GM23338 (cell line): ENCODE data around the gene EMC10. TPM values are rescaled to one million over a fixed set of nuclear protein-coding genes. Genes with fewer than 3 reads are reported as not detected.

Experiments
- ATAC-seq: fragments of 200-7000 bp; cut with Tn5 transposase; 3 replicates; pipeline ENCODE4 v1.9.1; 2020
- DNase-seq: peaks from one replicate; pipeline ENCODE4 v3.0.0-alpha.2; 2015; ENCODE audit warnings: low spot score
- H2AFZ ChIP-seq: fragments of 200-600 bp; sonication (generic); 2 replicates; pipeline ENCODE4 v1.8.0; 2016; ENCODE audit warnings: antibody characterized with exemption, mild to moderate bottlenecking, moderate library complexity
- H3F3A ChIP-seq: fragments of 200-600 bp; sonication (generic); replicated peaks from 2 replicates; pipeline ENCODE4 v1.8.0; 2017; ENCODE audit warnings: antibody characterized with exemption, mixed run types, low read depth
- H3K27ac ChIP-seq: fragments of 200-600 bp; sonication (generic); 2 replicates; pipeline ENCODE4 v1.6.1; 2016; ENCODE audit warnings: low read depth
- H3K27me3 ChIP-seq: fragments of 200-600 bp; sonication (generic); 2 replicates; pipeline ENCODE4 v1.8.0; 2016; ENCODE audit warnings: mild to moderate bottlenecking, mixed run types, moderate library complexity; ENCODE audit not compliant: insufficient read depth
- H3K36me3 ChIP-seq: fragments of 200-600 bp; sonication (generic); 2 replicates; pipeline ENCODE4 v1.8.0; 2016; ENCODE audit warnings: mild to moderate bottlenecking; ENCODE audit not compliant: insufficient read depth
- H3K4me1 ChIP-seq: fragments of 200-600 bp; sonication (generic); 2 replicates; pipeline ENCODE4 v1.8.0; 2016; ENCODE audit warnings: mild to moderate bottlenecking, moderate library complexity; ENCODE audit not compliant: insufficient read depth
- H3K4me2 ChIP-seq: fragments of 200-600 bp; sonication (generic); 2 replicates; pipeline ENCODE4 v1.7.1; 2017; ENCODE audit warnings: mixed run types
- H3K4me3 ChIP-seq: fragments of 200-600 bp; sonication (generic); 2 replicates; pipeline ENCODE4 v1.6.1; 2016; ENCODE audit warnings: mixed run types
- H3K79me2 ChIP-seq: fragments of 200-600 bp; sonication (generic); replicated peaks from 2 replicates; pipeline ENCODE4 v1.8.0; 2017; ENCODE audit warnings: mild to moderate bottlenecking; ENCODE audit not compliant: insufficient read depth
- H3K9me2 ChIP-seq: fragments of 200-600 bp; sonication (generic); 2 replicates; pipeline ENCODE4 v1.8.0; 2017; ENCODE audit not compliant: insufficient read depth
- H4K20me1 ChIP-seq: fragments of 200-600 bp; sonication (generic); replicated peaks from 2 replicates; pipeline ENCODE4 v1.8.0; 2017; ENCODE audit warnings: mild to moderate bottlenecking; ENCODE audit not compliant: insufficient read depth
- H3K27ac Mint-ChIP-seq: 2 replicates; pipeline ENCODE4 v1.8.0; 2020; ENCODE audit warnings: inconsistent platforms, mild to moderate bottlenecking, moderate library complexity, mixed read lengths
- H3K27me3 Mint-ChIP-seq: 3 replicates; pipeline ENCODE4 v1.8.0; 2022; ENCODE audit warnings: low read depth, mild to moderate bottlenecking, moderate library complexity, mixed read lengths, inconsistent platforms; ENCODE audit not compliant: insufficient read depth, poor library complexity
- H3K36me3 Mint-ChIP-seq: 3 replicates; pipeline ENCODE4 v1.8.0; 2021; ENCODE audit warnings: low read depth, mild to moderate bottlenecking, inconsistent platforms, moderate library complexity, mixed read lengths
- H3K4me1 Mint-ChIP-seq: 3 replicates; pipeline ENCODE4 v1.8.0; 2020; ENCODE audit warnings: mild to moderate bottlenecking, inconsistent platforms, mixed read lengths
- H3K4me3 Mint-ChIP-seq: 3 replicates; pipeline ENCODE4 v1.8.0; 2021; ENCODE audit warnings: moderate library complexity, mild to moderate bottlenecking, inconsistent platforms, mixed read lengths
- H3K9me3 Mint-ChIP-seq: 3 replicates; pipeline ENCODE4 v1.8.0; 2020; ENCODE audit warnings: moderate library complexity, mild to moderate bottlenecking, inconsistent platforms, mixed read lengths
- CREB1 ChIP-seq: fragments of 250-450 bp; sonication (Bioruptor Pico); IDR thresholded peaks from 2 replicates; pipeline ENCODE4 v1.5.0; 2020; ENCODE audit warnings: low read depth, mild to moderate bottlenecking, moderate library complexity
- CTCF ChIP-seq, 2 experiments: fragments of 200-600 bp in 1 of 2; sonication (generic) in 1 of 2; conservative IDR thresholded peaks; 2 replicates each; pipeline versions ENCODE4 v1.5.1 to v1.6.1; 2016 to 2017; ENCODE audit warnings: antibody characterized with exemption in 2 of 2, low read depth in 2 of 2, mild to moderate bottlenecking in 2 of 2, moderate library complexity in 1 of 2
- ETS1 ChIP-seq: IDR thresholded peaks from 2 replicates; pipeline ENCODE4 v1.6.1; 2016; ENCODE audit warnings: antibody characterized with exemption
- EZH2 ChIP-seq: fragments of 200-600 bp; sonication (generic); IDR thresholded peaks from one replicate; pipeline ENCODE4 v1.8.0; 2017; ENCODE audit warnings: antibody characterized with exemption, mild to moderate bottlenecking, low read depth; ENCODE audit not compliant: unreplicated experiment
- EZH2phosphoT487 ChIP-seq: fragments of 200-600 bp; sonication (generic); IDR thresholded peaks from one replicate; pipeline ENCODE4 v1.8.1; 2018; ENCODE audit warnings: antibody characterized with exemption; ENCODE audit not compliant: unreplicated experiment
- JUNB ChIP-seq: IDR thresholded peaks from one replicate; pipeline ENCODE4 v1.6.1; 2016; ENCODE audit warnings: antibody characterized with exemption; ENCODE audit not compliant: unreplicated experiment
- NANOG ChIP-seq: IDR thresholded peaks from 2 replicates; pipeline ENCODE4 v1.6.1; 2016; ENCODE audit warnings: antibody characterized with exemption, borderline replicate concordance
- POLR2AphosphoS5 ChIP-seq: IDR thresholded peaks from 2 replicates; pipeline ENCODE4 v1.6.1; 2016; ENCODE audit warnings: antibody characterized with exemption, low read depth
- REST ChIP-seq: IDR thresholded peaks from one replicate; pipeline ENCODE4 v1.6.1; 2018; ENCODE audit warnings: antibody characterized with exemption; ENCODE audit not compliant: unreplicated experiment
- STAT1 ChIP-seq: IDR thresholded peaks from one replicate; pipeline ENCODE4 v1.6.1; 2016; ENCODE audit warnings: antibody characterized with exemption; ENCODE audit not compliant: unreplicated experiment
- ZNF114 ChIP-seq: fragments of 250-450 bp; sonication (Bioruptor Pico); IDR thresholded peaks from 2 replicates; pipeline ENCODE4 v1.5.0; 2020; ENCODE audit warnings: mild to moderate bottlenecking, moderate library complexity
- ZNF331 ChIP-seq: fragments of 250-450 bp; sonication (Bioruptor Pico); IDR thresholded peaks from 2 replicates; pipeline ENCODE4 v1.5.0; 2020; ENCODE audit warnings: low read depth, mild to moderate bottlenecking, moderate library complexity
- ZNF462 ChIP-seq: fragments of 250-450 bp; sonication (Bioruptor Pico); IDR thresholded peaks from 2 replicates; pipeline ENCODE4 v1.5.0; 2020; ENCODE audit warnings: mild to moderate bottlenecking, moderate library complexity
- polyA plus RNA-seq: library from polyadenylated mRNA; unstranded; fragments of >200 nt; fragmentation: Nextera tagmentation; extraction: Ambion mirVana; gene quantifications from 2 replicates; pipeline ENCODE4 v1.2.1, GENCODE V29; 2016
- total RNA-seq: library from RNA; depleted of rRNA; stranded (reverse); fragments of >200 nt; shearing (Covaris generic); gene quantifications from 2 replicates; pipeline ENCODE4 v1.2.3, GENCODE V29; 2014

Gene EMC10
- total and polyA plus RNA-seq, 2 experiments from 2014 or later = 24.8 to 113 TPM

GRCh38 chr19:50481351-50482149 lies 5.2 kb downstream of the EMC10 start:
- TF ChIP-seq STAT1 (no peak), CREB1 (CRISPR knock-in tag) (no peak), EZH2phosphoT487 (no peak), JUNB (no peak), NANOG (no peak), CTCF (conservative IDR thresholded peaks at IDR 0.05; ENCODE audit: low read depth in 2 of 2) (no peak), POLR2AphosphoS5 (no peak), ZNF114 (CRISPR knock-in tag) (no peak), ETS1 (no peak), EZH2 (no peak), REST (no peak), ZNF331 (no peak), ZNF462 (CRISPR knock-in tag) (no peak)
- peaks cover 48% of the 10 kb centered on the region for H3K36me3 Mint-ChIP-seq
- ATAC-seq = no peak

More at GRCh38 chr19:50481351-50482149, 5.2 kb downstream of the EMC10 start:
- Mint-ChIP-seq H3K4me3 (no peak overlapping the region), H3K27ac (no peak overlapping the region), H3K4me1 (no peaks in the 10 kb centered on the region), H3K27me3 (peaks cover under 1% of the 10 kb centered on the region), H3K9me3 (peaks cover 93% of the 10 kb centered on the region)
- no peak overlapping the region for H3K27ac ChIP-seq
- H3K4me3 ChIP-seq = no peak overlapping the region
- peaks cover 25% of the 10 kb centered on the region for H3K79me2 ChIP-seq
- H3K4me2 ChIP-seq = no peak overlapping the region
- H3K36me3 ChIP-seq = peaks cover 12% of the 10 kb centered on the region
- DNase-seq = no peak
- no peaks in the 10 kb centered on the region for H3F3A ChIP-seq
- peaks cover 5% of the 10 kb centered on the region; the same call in 1 of the 2 replicates for H3K27me3 ChIP-seq
- no peaks in the 10 kb centered on the region; the same call in 1 of the 2 replicates for H4K20me1 ChIP-seq
- H2AFZ ChIP-seq = no peak overlapping the region
- no peaks in the 10 kb centered on the region for H3K9me2 ChIP-seq
- peaks cover 10% of the 10 kb centered on the region; the same call in 1 of the 2 replicates for H3K4me1 ChIP-seq
